Chondrocyte (in vitro differentiated cells): ENCODE results near the gene ZFP1. TPM values are rescaled to one million over a fixed set of nuclear protein-coding genes. Genes with fewer than 3 reads are reported as not detected.
A peak's percentile ranks its signal among the peaks of the same experiment; 100 is the strongest.

Experiments used
- DNase-seq: peaks from one replicate; pipeline ENCODE4 v3.0.0; 2021; ENCODE audit warnings: mixed read lengths, low spot score
- H3K27ac Mint-ChIP-seq: one replicate; pipeline ENCODE4 v1.8.0; 2021; ENCODE audit warnings: mild to moderate bottlenecking, moderate library complexity, mixed read lengths; ENCODE audit not compliant: unreplicated experiment
- H3K27me3 Mint-ChIP-seq: 2 replicates; pipeline ENCODE4 v1.8.0; 2021; ENCODE audit warnings: low read depth, mixed read lengths
- H3K36me3 Mint-ChIP-seq: 2 replicates; pipeline ENCODE4 v1.8.0; 2021; ENCODE audit warnings: low read depth, mixed read lengths
- H3K4me1 Mint-ChIP-seq: 2 replicates; pipeline ENCODE4 v1.8.0; 2021; ENCODE audit warnings: low read depth, mild to moderate bottlenecking, mixed read lengths
- H3K4me3 Mint-ChIP-seq: one replicate; pipeline ENCODE4 v1.8.0; 2021; ENCODE audit warnings: mild to moderate bottlenecking, moderate library complexity, mixed read lengths; ENCODE audit not compliant: unreplicated experiment
- H3K9me3 Mint-ChIP-seq: 2 replicates; pipeline ENCODE4 v1.8.0; 2021; ENCODE audit warnings: low read depth, mixed read lengths
- long read RNA-seq: library from polyadenylated mRNA; stranded (forward); transcript quantifications from one replicate; pipeline ENCODE4 v2.0.0, GENCODE V29; 2021
- total RNA-seq: library from RNA; stranded (reverse); gene quantifications from 3 replicates; pipeline ENCODE4 v1.2.1, GENCODE V29; 2021
- TF ChIP-seq, protein P1 (sequence below): fragments of 200-600 bp; sonication (generic); IDR thresholded peaks from 2 replicates; pipeline ENCODE4 v1.5.0; 2021; ENCODE audit warnings: antibody characterized with exemption, mild to moderate bottlenecking, moderate library complexity

Gene ZFP1
- total RNA-seq, result 11.4 to 15.3 TPM (median 14.1 TPM) in 3 replicates
- long read RNA-seq, transcript ZFP1-209 (4 exons, 1,457 nt), result major isoform, 11 of 30 reads
- long read RNA-seq, partial matches to known transcripts, result 3 of 30 reads
- long read RNA-seq, other reads (novel, unspliced or antisense), result 12 of 30 reads

DNA sequence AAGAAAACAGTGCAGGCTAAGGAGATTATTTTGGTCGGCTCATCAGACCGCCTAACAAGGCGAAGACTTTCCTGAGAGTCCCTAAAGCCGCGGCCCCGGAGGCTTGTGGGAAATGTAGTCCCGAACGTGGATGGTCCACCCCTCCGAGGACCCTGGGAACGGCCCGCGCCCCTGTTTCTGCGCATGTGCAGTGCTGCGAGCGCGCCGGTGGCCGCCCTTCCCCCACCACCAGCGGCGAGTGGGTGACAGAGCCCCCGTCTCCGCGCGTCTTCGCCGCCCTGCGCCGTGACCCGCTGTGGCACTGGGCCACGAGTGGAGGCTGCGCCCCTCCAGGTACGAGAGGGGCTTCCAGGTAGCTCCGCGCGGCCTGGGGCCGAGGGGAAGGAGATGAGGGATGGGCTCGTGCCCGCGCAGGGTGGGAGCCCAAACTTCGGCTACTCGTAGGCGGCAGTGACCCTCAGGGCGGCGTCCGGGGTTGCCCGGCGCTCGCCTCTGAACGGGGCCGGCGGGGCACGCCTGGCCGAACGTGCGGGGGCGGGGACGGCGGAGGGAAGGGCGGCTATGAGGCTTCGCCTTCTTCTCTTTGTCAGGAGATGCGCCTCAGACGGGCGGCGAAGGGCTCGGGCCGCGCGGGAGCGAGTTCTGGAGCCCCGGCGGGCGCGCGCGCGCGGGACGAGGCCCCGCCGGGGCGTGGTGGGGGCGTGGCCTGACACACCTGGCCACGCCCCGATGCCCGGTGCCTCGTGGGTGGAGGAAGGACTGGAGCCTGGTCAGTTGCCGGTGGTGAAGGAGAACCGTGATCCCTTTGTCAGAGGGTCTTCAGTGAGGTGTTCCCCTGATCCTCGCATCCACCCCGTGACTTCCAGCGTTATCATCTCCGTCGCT is at the start of gene ZFP1:
Gene ZFP1 (plus strand): TSS at position 214 of the 885 bp plus-strand sequence. CDS start 4,428 bp downstream, outside the sequence.
- peaks cover 19% of the 10 kb centered on the region for H3K36me3 Mint-ChIP-seq
- H3K27me3 Mint-ChIP-seq, result no peaks in the 10 kb centered on the region
- peak within 1 kb of the TSS; percentile 87 for H3K4me3 Mint-ChIP-seq
- TF ChIP-seq, protein P1, sequence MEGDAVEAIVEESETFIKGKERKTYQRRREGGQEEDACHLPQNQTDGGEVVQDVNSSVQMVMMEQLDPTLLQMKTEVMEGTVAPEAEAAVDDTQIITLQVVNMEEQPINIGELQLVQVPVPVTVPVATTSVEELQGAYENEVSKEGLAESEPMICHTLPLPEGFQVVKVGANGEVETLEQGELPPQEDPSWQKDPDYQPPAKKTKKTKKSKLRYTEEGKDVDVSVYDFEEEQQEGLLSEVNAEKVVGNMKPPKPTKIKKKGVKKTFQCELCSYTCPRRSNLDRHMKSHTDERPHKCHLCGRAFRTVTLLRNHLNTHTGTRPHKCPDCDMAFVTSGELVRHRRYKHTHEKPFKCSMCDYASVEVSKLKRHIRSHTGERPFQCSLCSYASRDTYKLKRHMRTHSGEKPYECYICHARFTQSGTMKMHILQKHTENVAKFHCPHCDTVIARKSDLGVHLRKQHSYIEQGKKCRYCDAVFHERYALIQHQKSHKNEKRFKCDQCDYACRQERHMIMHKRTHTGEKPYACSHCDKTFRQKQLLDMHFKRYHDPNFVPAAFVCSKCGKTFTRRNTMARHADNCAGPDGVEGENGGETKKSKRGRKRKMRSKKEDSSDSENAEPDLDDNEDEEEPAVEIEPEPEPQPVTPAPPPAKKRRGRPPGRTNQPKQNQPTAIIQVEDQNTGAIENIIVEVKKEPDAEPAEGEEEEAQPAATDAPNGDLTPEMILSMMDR, result no peak
- peaks cover 4% of the 10 kb centered on the region for H3K4me1 Mint-ChIP-seq
- H3K27ac Mint-ChIP-seq, result peak within 1 kb of the TSS; percentile 86
- DNase-seq, result peak; percentile 97
- peaks cover 26% of the 10 kb centered on the region for H3K9me3 Mint-ChIP-seq

DNA sequence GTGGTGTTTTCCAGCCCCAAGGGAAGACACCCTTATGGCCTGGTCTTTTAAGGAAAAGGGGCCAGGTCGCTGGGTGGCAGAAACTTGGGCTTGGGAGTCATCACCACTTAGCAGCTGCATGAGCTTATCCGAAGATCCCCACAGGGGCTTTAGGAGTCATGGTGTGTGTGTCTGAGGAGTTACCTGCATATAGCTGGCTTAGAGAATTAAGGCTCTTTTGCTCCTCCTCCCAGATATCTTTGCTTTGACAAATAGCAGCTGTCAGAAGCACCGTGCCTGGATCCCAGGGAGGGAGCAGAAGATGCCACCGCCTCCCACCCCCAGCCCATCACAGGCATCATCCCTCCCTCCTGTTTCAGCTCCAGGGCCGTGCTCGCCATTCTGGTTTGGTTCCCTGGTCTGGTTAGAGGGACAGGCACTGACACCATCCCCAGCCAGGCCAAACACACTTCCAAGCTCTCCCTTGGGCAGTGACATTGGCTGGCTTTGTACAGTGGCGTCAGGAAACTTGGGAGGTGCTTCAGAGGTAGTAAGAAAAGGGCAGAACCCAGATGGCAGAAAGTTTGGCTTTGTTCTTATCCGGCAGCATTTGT is 49.2 kb upstream of the ZFP1 start:
- Mint-ChIP-seq H3K4me3 (no peak overlapping the region), H3K27ac (no peak overlapping the region), H3K4me1 (peaks cover 28% of the 10 kb centered on the region), H3K36me3 (no peaks in the 10 kb centered on the region), H3K9me3 (peaks cover 2% of the 10 kb centered on the region), H3K27me3 (no peaks in the 10 kb centered on the region)
- DNase-seq, result peak; percentile 65
- TF ChIP-seq, protein P1, result no peak

DNA sequence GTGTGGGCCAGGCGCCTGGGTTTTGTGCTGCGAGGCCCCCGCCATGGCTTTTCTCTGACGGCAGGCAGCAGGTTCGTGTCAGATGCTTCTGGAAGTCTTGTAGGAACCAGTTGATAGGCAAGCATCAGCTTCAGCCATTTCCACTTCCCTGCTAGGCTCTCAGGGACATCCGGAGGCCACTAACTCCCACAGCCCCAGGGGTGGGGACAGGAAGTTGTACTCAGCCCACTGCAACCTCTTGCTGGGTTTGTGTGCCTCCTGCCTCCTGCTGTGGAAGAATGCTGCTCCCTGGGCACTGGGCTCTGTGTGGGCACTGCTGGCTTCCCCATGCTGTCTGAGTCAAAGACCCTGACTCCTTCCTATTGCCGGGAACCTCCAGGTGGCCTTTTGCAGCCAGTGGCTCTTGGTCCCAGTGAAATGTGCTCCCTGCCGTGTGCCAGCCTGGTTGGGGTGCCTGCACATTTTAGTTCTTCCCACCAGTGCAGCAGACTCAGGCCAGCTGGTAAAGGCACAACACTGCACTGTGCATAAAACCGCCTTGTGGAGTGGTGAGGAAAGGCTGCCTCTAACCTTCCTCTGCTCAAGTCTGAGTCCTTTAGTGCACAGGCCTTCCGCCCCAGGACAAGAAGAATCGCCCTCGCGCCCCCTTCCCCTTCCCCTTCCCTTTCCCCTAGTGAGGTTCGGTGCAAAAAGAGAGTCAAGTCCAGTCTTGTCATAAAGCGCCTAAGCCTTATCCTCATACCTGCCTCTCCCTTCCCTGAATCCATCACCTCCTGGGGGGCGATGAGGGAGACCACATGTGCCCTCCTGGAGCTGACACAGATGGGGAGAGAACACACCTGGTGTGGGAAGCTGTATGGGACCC is 48.4 kb upstream of the ZFP1 start:
- Mint-ChIP-seq H3K27me3 (no peaks in the 10 kb centered on the region), H3K36me3 (peaks cover 2% of the 10 kb centered on the region), H3K9me3 (peaks cover 2% of the 10 kb centered on the region), H3K27ac (peak overlapping the region; percentile 47), H3K4me1 (peaks cover 28% of the 10 kb centered on the region), H3K4me3 (no peak overlapping the region)
- peak; percentile 65 for DNase-seq
- TF ChIP-seq, protein P1, result peak; percentile 36

- Mint-ChIP-seq H3K4me3 (no peak overlapping the region), H3K9me3 (peaks cover 2% of the 10 kb centered on the region), H3K27me3 (no peaks in the 10 kb centered on the region), H3K36me3 (peaks cover 2% of the 10 kb centered on the region), H3K27ac (no peak overlapping the region), H3K4me1 (peaks cover 28% of the 10 kb centered on the region)
- TF ChIP-seq, protein P1, result no peak
- no peak for DNase-seq
Observed at GRCh38 chr16:75100603-75100990, 47.7 kb upstream of the ZFP1 start.
